Measurements from ENCODE around the gene MEIKIN. TPM values are rescaled to one million over a fixed set of nuclear protein-coding genes. Genes with fewer than 3 reads are reported as not detected.

Gene MEIKIN
- total RNA-seq, 1 donor from 2014 or later = not detected

- H3K36me3 Mint-ChIP-seq (ENCODE audit: low read depth, unreplicated experiment) = no peaks in the 10 kb centered on the region
- H3K4me1 Mint-ChIP-seq (ENCODE audit: unreplicated experiment) = peaks cover 11% of the 10 kb centered on the region
- no peak for DNase-seq (ENCODE audit: low spot score)
- H3K9me3 Mint-ChIP-seq (ENCODE audit: unreplicated experiment) = no peaks in the 10 kb centered on the region
- peaks cover 9% of the 10 kb centered on the region for H3K27me3 Mint-ChIP-seq (ENCODE audit: unreplicated experiment)
- no peak overlapping the region for H3K27ac Mint-ChIP-seq (ENCODE audit: unreplicated experiment)
- TF ChIP-seq CTCF (IDR thresholded peaks at IDR 0.05; ENCODE audit: unreplicated experiment) = no peak
- H3K4me3 Mint-ChIP-seq (ENCODE audit: unreplicated experiment) = no peak overlapping the region
Observed at GRCh38 chr5:131981516-131981915, 36.1 kb upstream of the MEIKIN start.

GRCh38 chr5:131980696-131981095 is 35.2 kb upstream of the MEIKIN start:
- no peak overlapping the region for H3K4me3 Mint-ChIP-seq (ENCODE audit: unreplicated experiment)
- H3K36me3 Mint-ChIP-seq (ENCODE audit: low read depth, unreplicated experiment) = no peaks in the 10 kb centered on the region
- DNase-seq (ENCODE audit: low spot score) = no peak
- peaks cover 13% of the 10 kb centered on the region for H3K4me1 Mint-ChIP-seq (ENCODE audit: unreplicated experiment)
- TF ChIP-seq CTCF (IDR thresholded peaks at IDR 0.05; ENCODE audit: unreplicated experiment) = no peak
- no peak overlapping the region for H3K27ac Mint-ChIP-seq (ENCODE audit: unreplicated experiment)
- H3K9me3 Mint-ChIP-seq (ENCODE audit: unreplicated experiment) = no peaks in the 10 kb centered on the region
- H3K27me3 Mint-ChIP-seq (ENCODE audit: unreplicated experiment) = peaks cover 6% of the 10 kb centered on the region

- DNase-seq (ENCODE audit: low spot score) = no peak
- Mint-ChIP-seq H3K27me3 (ENCODE audit: unreplicated experiment) (peaks cover 4% of the 10 kb centered on the region), H3K36me3 (ENCODE audit: low read depth, unreplicated experiment) (no peaks in the 10 kb centered on the region), H3K9me3 (ENCODE audit: unreplicated experiment) (no peaks in the 10 kb centered on the region), H3K27ac (ENCODE audit: unreplicated experiment) (no peak overlapping the region), H3K4me3 (ENCODE audit: unreplicated experiment) (no peak overlapping the region), H3K4me1 (ENCODE audit: unreplicated experiment) (peaks cover 19% of the 10 kb centered on the region)
- TF ChIP-seq CTCF (IDR thresholded peaks at IDR 0.05; ENCODE audit: unreplicated experiment) = no peak
Observed at GRCh38 chr5:131979816-131980215, 34.4 kb upstream of the MEIKIN start.

GRCh38 chr5:131977212-131977604 is 31.7 kb upstream of the MEIKIN start:
- no peak overlapping the region for H3K27ac Mint-ChIP-seq (ENCODE audit: unreplicated experiment)
- H3K27me3 Mint-ChIP-seq (ENCODE audit: unreplicated experiment) = peaks cover 1% of the 10 kb centered on the region

More at GRCh38 chr5:131977212-131977604, 31.7 kb upstream of the MEIKIN start:
- Mint-ChIP-seq H3K9me3 (ENCODE audit: unreplicated experiment) (no peaks in the 10 kb centered on the region), H3K4me3 (ENCODE audit: unreplicated experiment) (no peak overlapping the region), H3K36me3 (ENCODE audit: low read depth, unreplicated experiment) (peaks cover 5% of the 10 kb centered on the region), H3K4me1 (ENCODE audit: unreplicated experiment) (peaks cover 36% of the 10 kb centered on the region)
- DNase-seq (ENCODE audit: low spot score) = no peak
- TF ChIP-seq CTCF (IDR thresholded peaks at IDR 0.05; ENCODE audit: unreplicated experiment) = no peak
